Stimulated activated CD8-positive, alpha-beta memory T cell treated with anti-CD3 and anti-CD28 coated beads, Interleukin-7, amount 100 ng/mL, for 1 hour (primary cell): ENCODE measurements around the gene C12orf54.
"Not testable (repeated sequence)": the region's sequence is repeated elsewhere in the genome, so short reads cannot be mapped to it uniquely, and the experiment has no call there.

Source experiments
- DNase-seq, 2 donors: peaks; one replicate each; pipeline ENCODE4 v3.0.0-alpha.2; 2020; ENCODE audit warnings: low read depth in 2 of 2

Gene C12orf54

DNA sequence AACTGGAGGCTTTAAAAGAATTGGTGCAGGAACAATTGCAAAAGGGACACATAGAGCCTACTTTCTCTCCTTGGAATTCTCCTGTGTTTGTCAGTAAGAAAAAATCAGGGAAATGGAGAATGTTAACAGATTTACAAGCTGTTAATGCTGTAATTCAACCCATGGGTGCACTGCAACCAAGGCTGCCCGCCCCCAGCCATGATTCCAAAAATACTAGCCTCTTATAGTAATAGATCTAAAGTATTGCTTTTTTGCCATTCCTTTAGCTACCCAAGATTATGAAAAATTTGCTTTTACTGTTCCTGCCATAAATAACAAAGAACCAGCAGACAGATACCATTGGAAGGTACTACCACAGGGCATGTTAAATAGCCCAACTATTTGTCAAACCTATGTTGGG is 27.8 kb downstream of the C12orf54 start:
- DNase-seq, result no peak

DNA sequence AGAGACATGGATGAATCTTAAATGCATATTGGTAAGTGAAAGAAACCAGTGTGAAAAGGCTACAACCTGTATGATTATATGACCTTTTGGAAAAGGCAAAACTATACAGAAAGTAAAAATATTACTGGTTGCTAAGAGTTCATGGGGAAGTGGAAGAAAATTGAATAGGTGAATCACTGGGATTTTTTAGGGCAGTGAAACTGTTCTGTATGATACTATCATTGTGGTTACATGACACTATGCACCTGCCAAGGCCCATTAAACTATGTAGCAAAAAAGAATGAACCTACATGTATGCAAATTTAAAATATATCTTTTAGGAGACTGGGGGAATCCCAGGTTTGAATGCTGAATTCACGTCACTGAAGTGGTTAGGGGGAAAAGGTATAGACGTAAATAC is 30.6 kb downstream of the C12orf54 start:
- no peak for DNase-seq

DNA sequence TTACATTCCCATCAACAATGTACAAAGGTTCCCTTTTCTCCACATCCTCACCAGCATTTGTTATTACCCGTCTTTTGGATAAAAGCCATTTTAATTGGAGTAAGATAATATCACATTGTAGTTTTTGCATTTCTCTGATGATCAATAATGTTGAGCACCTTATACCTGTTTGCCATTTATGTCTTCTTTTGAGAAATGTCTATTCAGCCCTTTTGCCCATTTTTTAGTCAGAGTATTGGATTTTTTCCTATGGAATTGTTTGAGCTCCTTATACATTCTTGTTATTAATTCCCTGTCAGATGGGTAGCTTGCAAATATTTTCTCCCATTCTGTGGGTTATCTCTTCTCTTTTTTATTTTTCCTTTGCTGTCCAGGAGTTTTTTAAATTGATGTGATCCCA is 32.4 kb downstream of the C12orf54 start:
- no peak for DNase-seq

DNA sequence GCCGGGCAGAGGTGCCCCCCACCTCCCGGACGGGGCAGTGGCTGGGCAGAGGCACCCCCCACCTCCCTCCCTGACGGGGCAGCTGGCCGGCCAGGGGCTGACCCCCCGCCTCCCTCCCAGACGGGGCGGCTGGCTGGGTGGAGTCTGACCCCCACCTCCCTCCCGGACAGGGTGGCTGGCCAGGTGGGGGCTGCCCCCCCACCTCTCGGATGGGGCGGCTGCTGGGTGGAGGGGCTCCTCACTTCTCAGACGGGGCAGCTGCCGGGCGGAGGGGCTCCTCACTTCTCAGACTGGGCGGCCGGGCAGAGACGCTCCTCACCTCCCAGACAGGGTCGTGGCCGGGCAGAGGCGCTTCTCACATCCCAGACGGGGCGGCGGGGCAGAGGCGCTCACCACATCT is 38.1 kb downstream of the C12orf54 start:
- DNase-seq, result not testable (repeated sequence)

DNA sequence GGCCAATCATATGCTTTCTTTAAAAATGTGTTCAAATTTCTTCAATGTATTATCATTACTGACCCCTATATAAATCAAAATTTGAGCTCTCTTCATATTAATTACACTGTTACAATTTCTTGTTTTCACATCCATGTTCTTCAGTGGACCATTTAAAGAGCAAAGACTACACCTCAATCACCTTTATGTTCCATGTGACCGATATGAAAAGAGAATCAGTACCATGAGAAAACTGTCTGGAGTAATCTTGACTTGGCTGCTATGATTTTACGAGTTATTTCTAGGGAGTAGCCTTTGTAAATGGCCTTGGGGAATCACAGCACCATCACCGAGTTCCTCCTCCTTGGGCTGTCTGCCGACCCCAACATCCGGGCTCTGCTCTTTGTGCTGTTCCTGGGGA is 43.0 kb downstream of the C12orf54 start, which contains the start of gene OR8S1:
Gene OR8S1 (plus strand): TSS at position 301 of the 400 bp plus-strand sequence. CDS start 0 bp downstream, at position 301.
- DNase-seq, result no peak

DNA sequence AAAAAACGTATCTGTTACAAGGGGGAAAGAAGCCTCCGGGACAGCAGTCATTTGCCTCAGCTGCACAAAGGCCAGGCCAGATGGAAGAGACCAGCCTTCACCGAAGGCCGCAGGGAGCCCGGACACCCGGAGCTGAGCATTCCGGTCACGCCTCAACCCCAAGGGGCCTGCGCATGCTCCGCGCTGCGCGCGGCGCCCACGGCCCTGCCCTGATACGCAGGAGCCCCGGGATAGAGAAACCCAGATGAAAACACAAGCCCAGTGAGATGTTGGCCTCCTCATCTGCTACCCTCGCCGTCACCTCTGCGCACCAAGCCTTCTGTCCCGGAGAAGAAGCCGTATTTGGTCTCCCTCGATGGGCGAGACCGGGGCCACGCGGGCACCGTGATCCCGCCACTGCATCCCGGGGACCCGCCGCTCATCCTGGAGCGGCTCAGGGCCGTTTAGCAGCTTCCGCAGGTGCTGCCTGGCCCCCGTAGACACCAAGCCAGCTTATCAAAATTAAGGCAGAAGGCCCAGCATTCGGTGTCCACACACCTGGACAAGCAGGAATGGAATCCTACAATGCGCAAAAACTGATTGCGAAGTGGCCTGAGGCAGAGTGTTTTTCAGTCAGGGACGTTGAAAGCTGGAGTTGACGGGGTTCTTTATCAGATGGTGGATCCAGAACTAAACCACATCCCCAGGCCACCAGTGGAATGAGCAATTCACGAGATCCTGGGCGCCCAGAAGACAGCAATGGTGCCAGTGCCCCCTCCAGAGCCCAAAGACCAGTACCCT is 45.8 kb downstream of the C12orf54 start:
- no peak for DNase-seq

DNA sequence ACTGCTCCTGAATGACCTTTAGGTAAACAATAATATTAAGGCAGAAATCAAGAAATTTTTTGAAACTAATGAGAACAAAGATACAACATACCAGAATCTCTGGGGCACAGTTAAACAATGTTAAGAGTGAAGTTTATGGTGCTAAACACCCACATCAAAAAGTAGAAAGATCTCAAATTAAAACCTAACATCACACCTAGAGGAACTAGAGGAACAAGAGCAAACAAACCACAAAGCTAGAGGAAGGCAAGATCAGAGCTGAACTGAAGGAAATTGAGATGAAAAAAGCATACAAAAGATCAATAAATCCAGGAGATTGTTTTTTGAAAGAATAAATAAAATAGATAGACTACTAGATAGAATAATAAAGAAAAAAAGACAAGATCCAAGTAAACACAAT is 50.3 kb downstream of the C12orf54 start:
- DNase-seq, result no peak

DNA sequence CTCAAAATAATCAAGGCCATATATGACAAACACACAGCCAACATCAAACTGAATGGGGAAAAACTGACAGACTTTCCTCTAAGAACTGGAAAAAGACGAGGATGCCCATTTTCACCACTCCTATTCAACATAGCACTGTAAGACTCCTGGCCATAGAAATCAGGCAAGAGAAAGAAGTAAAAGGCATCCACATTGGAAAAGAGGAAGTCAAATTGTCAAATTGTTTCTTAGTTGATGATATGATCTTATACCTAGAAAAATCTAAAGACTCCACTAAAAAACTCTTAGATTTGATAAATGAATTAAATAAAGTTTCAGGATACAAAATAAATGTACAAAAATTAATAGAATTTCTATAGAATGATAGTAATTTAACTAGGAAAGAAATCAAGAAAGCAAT is 54.3 kb downstream of the C12orf54 start:
- no peak for DNase-seq

DNA sequence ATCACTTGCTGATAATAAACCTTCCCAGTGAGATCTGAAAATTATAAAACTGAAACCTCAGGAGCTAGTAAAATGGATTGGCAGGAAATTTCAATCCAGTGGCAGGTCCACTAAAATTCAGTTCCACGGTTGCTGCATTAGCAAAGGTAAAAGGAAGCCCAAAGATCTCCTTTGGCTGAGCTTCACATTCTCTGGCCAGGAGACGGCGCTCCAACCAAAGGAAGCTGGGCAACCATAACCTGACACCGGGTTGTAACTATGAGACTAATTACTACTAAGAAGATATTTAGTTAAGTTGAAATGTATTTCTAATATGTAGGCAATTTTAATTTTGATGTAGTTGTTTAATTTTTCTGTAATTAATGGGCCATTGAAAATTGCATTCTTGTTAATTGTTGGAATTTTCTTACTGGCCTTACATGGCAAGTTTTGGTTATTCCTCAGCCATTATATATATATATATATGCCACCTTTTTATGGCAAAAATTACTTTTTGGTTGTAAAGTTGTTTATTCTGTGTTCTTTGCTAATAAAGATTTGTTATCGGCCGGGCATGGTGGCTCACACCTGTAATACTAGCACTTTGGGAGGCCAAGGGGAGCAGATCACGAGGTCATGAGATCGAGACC is 60.1 kb downstream of the C12orf54 start:
- DNase-seq, result peak in 1 of 2 donors; percentile 4

DNA sequence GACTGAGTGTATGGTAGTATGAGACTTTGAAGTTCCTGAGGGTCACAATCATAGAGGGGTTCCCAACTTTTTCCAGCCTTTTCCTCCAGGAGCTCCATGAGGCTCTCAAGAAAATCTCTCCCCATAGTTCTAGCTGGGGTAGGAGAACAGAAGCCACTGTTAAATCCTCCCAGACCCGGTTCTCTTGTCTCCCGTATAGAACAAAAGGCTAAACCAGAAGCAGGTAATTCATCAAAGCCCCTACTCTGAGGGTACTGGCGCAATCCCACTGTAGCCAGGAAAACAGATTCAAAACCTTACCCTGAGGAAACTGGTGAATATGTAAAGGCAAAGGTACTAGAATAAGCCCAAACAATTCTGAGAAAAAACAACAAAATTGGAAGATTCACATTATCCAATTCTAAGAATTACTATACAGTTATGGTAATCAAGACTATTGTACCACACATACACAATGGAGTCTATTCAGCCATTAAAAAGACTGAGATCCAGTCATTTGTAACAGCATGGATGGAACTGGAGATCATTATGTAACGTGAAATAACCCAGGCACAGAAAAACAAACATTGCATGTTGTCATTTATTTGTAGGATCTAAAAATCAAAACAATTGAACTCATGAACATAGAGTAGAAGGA is 63.7 kb downstream of the C12orf54 start:
- DNase-seq, result no peak
